ENCODE results near the gene DDX10. TPM values are rescaled to one million over a fixed set of nuclear protein-coding genes. Genes with fewer than 3 reads are reported as not detected.

DDX10 gene
- total and polyA plus RNA-seq, 2 experiments from 2014 or later, result 32.4 to 37.8 TPM

DNA sequence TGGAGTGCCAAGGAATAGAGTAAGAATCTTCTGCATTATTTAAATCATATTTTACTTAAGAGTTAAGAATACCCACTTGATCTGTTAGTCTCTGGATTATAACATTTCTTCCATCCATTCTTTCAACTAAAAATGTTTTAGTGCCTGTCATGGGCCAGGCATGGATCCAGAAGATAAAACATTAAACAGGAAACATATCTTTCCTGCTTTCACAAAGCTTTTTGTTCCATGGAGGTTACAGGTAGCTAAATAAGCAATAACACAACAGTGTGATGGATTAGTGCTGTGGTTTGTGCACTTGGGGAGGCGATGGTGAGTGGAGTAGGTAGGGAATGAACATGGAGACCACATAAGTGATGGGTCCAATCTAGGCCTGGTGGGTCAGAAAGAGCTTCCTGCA is 258.5 kb downstream of the DDX10 start (continued):
- TF ChIP-seq ZNF462 (CRISPR knock-in tag; IDR thresholded peaks at IDR 0.05), result no peak
- no peak for TF ChIP-seq POLR2AphosphoS5 (IDR thresholded peaks at IDR 0.05; ENCODE audit: low read depth)
- no peak for TF ChIP-seq EZH2 (IDR thresholded peaks at IDR 0.05; ENCODE audit: low read depth, unreplicated experiment)
- no peak for TF ChIP-seq EZH2phosphoT487 (IDR thresholded peaks at IDR 0.05; ENCODE audit: unreplicated experiment)

DNA sequence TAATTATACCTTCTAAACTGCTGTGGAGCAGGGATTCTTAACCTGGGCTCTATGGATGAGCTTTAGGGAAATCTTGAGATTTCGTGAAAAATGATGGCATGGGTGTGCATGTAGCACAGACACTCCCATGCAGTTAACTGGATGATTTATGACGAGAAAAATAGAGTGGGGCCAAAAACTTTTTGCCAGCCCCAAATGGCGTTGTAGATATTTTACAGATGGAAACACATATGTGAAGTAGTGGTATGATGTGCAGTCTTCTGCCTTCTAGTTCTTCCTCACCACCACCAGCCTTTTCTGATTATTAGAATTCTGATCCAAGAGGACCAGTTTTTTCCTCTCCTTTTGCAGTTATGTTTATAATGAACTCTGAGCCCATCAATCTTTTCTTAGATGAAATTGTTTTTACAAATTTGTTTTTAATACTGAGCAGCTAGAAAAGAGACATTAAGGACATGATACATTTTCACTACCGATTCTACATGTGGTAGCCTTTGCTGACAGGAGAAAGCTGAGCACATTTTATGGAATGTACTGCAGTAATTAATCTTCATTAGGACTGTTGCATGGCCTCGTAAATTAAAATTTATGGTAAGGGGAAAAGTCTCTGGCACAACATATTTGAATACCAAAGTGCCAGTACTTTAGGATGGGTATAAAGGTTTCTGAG is 261.4 kb downstream of the DDX10 start:
- peaks cover 16% of the 10 kb centered on the region for H3K4me1 Mint-ChIP-seq
- Histone ChIP-seq H2AFZ (no peak overlapping the region), H4K20me1 (replicated peaks; ENCODE audit: insufficient read depth) (no peaks in the 10 kb centered on the region), H3F3A (replicated peaks; ENCODE audit: low read depth) (no peaks in the 10 kb centered on the region), H3K79me2 (replicated peaks; ENCODE audit: insufficient read depth) (no peaks in the 10 kb centered on the region), H3K4me2 (no peak overlapping the region), H3K4me3 (no peak overlapping the region), H3K36me3 (ENCODE audit: insufficient read depth) (no peaks in the 10 kb centered on the region), H3K4me1 (ENCODE audit: insufficient read depth) (peaks cover 9% of the 10 kb centered on the region), H3K27ac (ENCODE audit: low read depth) (no peak overlapping the region), H3K9me2 (ENCODE audit: insufficient read depth) (no peaks in the 10 kb centered on the region), H3K27me3 (ENCODE audit: insufficient read depth) (no peaks in the 10 kb centered on the region)
- no peaks in the 10 kb centered on the region for H3K9me3 Mint-ChIP-seq
- no peaks in the 10 kb centered on the region for H3K27me3 Mint-ChIP-seq (ENCODE audit: insufficient read depth, low read depth, poor library complexity)
- peak overlapping the region; percentile 58; the same call in 1 of the 2 replicates for H3K27ac Mint-ChIP-seq
- ATAC-seq (no peak), DNase-seq (ENCODE audit: low spot score) (no peak)
- no peaks in the 10 kb centered on the region for H3K36me3 Mint-ChIP-seq (ENCODE audit: low read depth)
- H3K4me3 Mint-ChIP-seq, result no peak overlapping the region
- no peak for TF ChIP-seq ZNF114 (CRISPR knock-in tag; IDR thresholded peaks at IDR 0.05)
- TF ChIP-seq POLR2AphosphoS5 (IDR thresholded peaks at IDR 0.05; ENCODE audit: low read depth), result no peak
- TF ChIP-seq ZNF462 (CRISPR knock-in tag; IDR thresholded peaks at IDR 0.05), result no peak
- no peak for TF ChIP-seq CTCF (conservative IDR thresholded peaks at IDR 0.05; ENCODE audit: low read depth in 2 of 2)
- TF ChIP-seq CREB1 (CRISPR knock-in tag; IDR thresholded peaks at IDR 0.05; ENCODE audit: low read depth), result no peak
